H9 (cell line): ENCODE data around the gene DHX36. TPM values are rescaled to one million over a fixed set of nuclear protein-coding genes. Genes with fewer than 3 reads are reported as not detected.

ENCODE experiments used
- DNase-seq: peaks from one replicate; pipeline ENCODE4 v3.0.0-alpha.2; 2017
- H2AFZ ChIP-seq: one replicate; pipeline ENCODE4 v1.6.1; 2013; ENCODE audit warnings: mild to moderate bottlenecking, low read length, control low read depth, moderate library complexity
- H2AK5ac ChIP-seq: 2 replicates; pipeline ENCODE4 v1.6.1; 2013; ENCODE audit warnings: low read length, control low read depth, mixed read lengths; ENCODE audit not compliant: insufficient read length
- H2BK120ac ChIP-seq: one replicate; pipeline ENCODE4 v1.6.1; 2013; ENCODE audit warnings: low read depth, mild to moderate bottlenecking, low read length, control low read depth, inconsistent platforms; ENCODE audit not compliant: poor library complexity, severe bottlenecking
- H2BK12ac ChIP-seq: 2 replicates; pipeline ENCODE4 v1.6.1; 2013; ENCODE audit warnings: low read length, control low read depth, mixed read lengths, low read depth; ENCODE audit not compliant: insufficient read length
- H2BK15ac ChIP-seq: 2 replicates; pipeline ENCODE4 v1.6.1; 2013; ENCODE audit warnings: low read depth, low read length, control low read depth
- H2BK20ac ChIP-seq: one replicate; pipeline ENCODE4 v1.6.1; 2013; ENCODE audit warnings: low read depth, mild to moderate bottlenecking, low read length, control low read depth, inconsistent platforms; ENCODE audit not compliant: poor library complexity, severe bottlenecking
- H2BK5ac ChIP-seq: 2 replicates; pipeline ENCODE4 v1.6.1; 2013; ENCODE audit warnings: low read length, control low read depth, mixed read lengths; ENCODE audit not compliant: insufficient read length
- H3K14ac ChIP-seq: 2 replicates; pipeline ENCODE4 v1.6.1; 2013; ENCODE audit warnings: low read length, control low read depth; ENCODE audit not compliant: insufficient read depth
- H3K18ac ChIP-seq: 2 replicates; pipeline ENCODE4 v1.6.1; 2013; ENCODE audit warnings: low read depth, mild to moderate bottlenecking, mixed read lengths, low read length, control low read depth; ENCODE audit not compliant: insufficient read length
- H3K23ac ChIP-seq: 2 replicates; pipeline ENCODE4 v1.6.1; 2013; ENCODE audit warnings: low read length, control low read depth, mixed read lengths, low read depth; ENCODE audit not compliant: insufficient read length
- H3K23me2 ChIP-seq: 2 replicates; pipeline ENCODE4 v1.6.1; 2013; ENCODE audit warnings: low read depth, mild to moderate bottlenecking, mixed read lengths, low read length, control low read depth; ENCODE audit not compliant: insufficient read length, poor library complexity, severe bottlenecking
- H3K27ac ChIP-seq: 2 replicates; pipeline ENCODE4 v1.5.1; 2013; ENCODE audit warnings: low read length, control low read depth, mixed read lengths, low read depth; ENCODE audit not compliant: insufficient read length
- H3K27me3 ChIP-seq: 2 replicates; pipeline ENCODE4 v1.6.1; 2013; ENCODE audit warnings: low read length, control low read depth, inconsistent platforms; ENCODE audit not compliant: insufficient read depth
- H3K4ac ChIP-seq: 2 replicates; pipeline ENCODE4 v1.6.1; 2013; ENCODE audit warnings: low read depth, mild to moderate bottlenecking, control low read depth, inconsistent platforms, low read length, moderate library complexity
- H3K4me1 ChIP-seq: 2 replicates; pipeline ENCODE4 v1.6.1; 2013; ENCODE audit warnings: low read length, control low read depth, inconsistent platforms; ENCODE audit not compliant: insufficient read depth
- H3K4me2 ChIP-seq: 2 replicates; pipeline ENCODE4 v1.6.1; 2013; ENCODE audit warnings: low read length, control low read depth, mixed read lengths; ENCODE audit not compliant: insufficient read length, insufficient read depth
- H3K56ac ChIP-seq: 2 replicates; pipeline ENCODE4 v1.6.1; 2013; ENCODE audit warnings: low read depth, mild to moderate bottlenecking, mixed read lengths, low read length, control low read depth; ENCODE audit not compliant: insufficient read length
- H3K79me1 ChIP-seq: 2 replicates; pipeline ENCODE4 v1.6.1; 2013; ENCODE audit warnings: low read depth, mild to moderate bottlenecking, moderate library complexity, low read length, control low read depth, inconsistent platforms; ENCODE audit not compliant: insufficient read depth, poor library complexity, severe bottlenecking
- H3K79me2 ChIP-seq: 2 replicates; pipeline ENCODE4 v1.6.1; 2013; ENCODE audit warnings: low read length, control low read depth, inconsistent platforms; ENCODE audit not compliant: insufficient read depth
- H3K9ac ChIP-seq: 2 replicates; pipeline ENCODE4 v1.6.1; 2013; ENCODE audit warnings: low read length, control low read depth, mixed read lengths; ENCODE audit not compliant: insufficient read length; ENCODE audit errors: extremely low read depth
- H3K9me3 ChIP-seq: one replicate; pipeline ENCODE4 v1.6.1; 2013; ENCODE audit warnings: low read depth, low read length, inconsistent platforms; ENCODE audit not compliant: control insufficient read depth
- H3T11ph ChIP-seq: one replicate; pipeline ENCODE4 v1.6.1; 2013; ENCODE audit warnings: mild to moderate bottlenecking, low read length, control low read depth, inconsistent platforms
- H4K20me1 ChIP-seq: one replicate; pipeline ENCODE4 v1.6.1; 2013; ENCODE audit not compliant: control insufficient read depth, insufficient read length, insufficient read depth
- H4K5ac ChIP-seq: 2 replicates; pipeline ENCODE4 v1.6.1; 2013; ENCODE audit warnings: low read depth, mild to moderate bottlenecking, mixed read lengths, low read length, control low read depth; ENCODE audit not compliant: insufficient read length
- H4K8ac ChIP-seq: replicated peaks from 2 replicates; pipeline ENCODE4 v1.6.1; 2013; ENCODE audit warnings: low read length, control low read depth, mixed read lengths, low read depth; ENCODE audit not compliant: insufficient read length
- H4K91ac ChIP-seq: 2 replicates; pipeline ENCODE4 v1.6.1; 2013; ENCODE audit warnings: low read depth, mild to moderate bottlenecking, moderate library complexity, mixed read lengths, low read length, control low read depth; ENCODE audit not compliant: insufficient read length
- H3K27ac Mint-ChIP-seq, 3 experiments: 2 replicates in 2 of 3; 3 replicates in 1 of 3; pipeline ENCODE4 v1.8.0; 2020 to 2021; ENCODE audit warnings: mixed read lengths in 3 of 3, mild to moderate bottlenecking in 1 of 3, moderate library complexity in 1 of 3
- H3K27me3 Mint-ChIP-seq: 2 replicates; pipeline ENCODE4 v1.8.0; 2021; ENCODE audit warnings: low read depth, mild to moderate bottlenecking, moderate library complexity, mixed read lengths
- H3K36me3 Mint-ChIP-seq, 3 experiments: 2 replicates in 2 of 3; 3 replicates in 1 of 3; pipeline ENCODE4 v1.8.0; 2020 to 2021; ENCODE audit warnings: low read depth in 3 of 3, mixed read lengths in 3 of 3; ENCODE audit not compliant: insufficient read depth in 1 of 3
- H3K4me1 Mint-ChIP-seq, 2 experiments: 2 replicates each; pipeline ENCODE4 v1.8.0; 2020; ENCODE audit warnings: mixed read lengths in 2 of 2
- H3K4me3 Mint-ChIP-seq, 2 experiments: 2 replicates in 1 of 2; 3 replicates in 1 of 2; pipeline ENCODE4 v1.8.0; 2020 to 2021; ENCODE audit warnings: mild to moderate bottlenecking in 2 of 2, mixed read lengths in 2 of 2, moderate library complexity in 1 of 2
- H3K9me3 Mint-ChIP-seq, 2 experiments: 2 replicates in 1 of 2; 3 replicates in 1 of 2; pipeline ENCODE4 v1.8.0; 2020; ENCODE audit warnings: mild to moderate bottlenecking in 2 of 2, mixed read lengths in 2 of 2, moderate library complexity in 1 of 2
- CTCF ChIP-seq: fragments of 200-600 bp; sonication (generic); conservative IDR thresholded peaks from 3 replicates; pipeline ENCODE4 v1.8.0; 2021; ENCODE audit warnings: antibody characterized with exemption, mild to moderate bottlenecking
- WGBS: extraction: QIAGEN DNeasy Blood & Tissue Kit; methylation state at CpG from one replicate; pipeline ENCODE4 v1.1.7; 2013; ENCODE audit warnings: missing lambda C conversion rate, low lambda C conversion rate, mixed read lengths; ENCODE audit not compliant: insufficient read length; ENCODE audit errors: extremely low coverage; 5-methylcytosine and 5-hydroxymethylcytosine counted together
- total RNA-seq: library from RNA; stranded (reverse); gene quantifications from 2 replicates; pipeline ENCODE4 v1.2.1, GENCODE V29; 2021

Gene DHX36
- total RNA-seq, 1 experiment from 2014 or later: 103 TPM

- Histone ChIP-seq H3K23me2 (no peaks in the 10 kb centered on the region), H3K23ac (no peak overlapping the region), H2BK120ac (no peak overlapping the region), H2AFZ (no peak overlapping the region), H2AK5ac (no peak overlapping the region), H3K27me3 (no peaks in the 10 kb centered on the region), H3K79me2 (no peaks in the 10 kb centered on the region), H3K14ac (no peak overlapping the region), H4K8ac (no peak overlapping the region), H3K56ac (no peak overlapping the region), H4K91ac (no peak overlapping the region), H3K4me2 (no peak overlapping the region), H2BK15ac (no peak overlapping the region), H4K5ac (no peak overlapping the region), H2BK20ac (no peak overlapping the region), H3K4ac (no peak overlapping the region), H4K20me1 (no peaks in the 10 kb centered on the region), H3K9ac (no peak overlapping the region), H3K79me1 (no peaks in the 10 kb centered on the region), H2BK5ac (no peak overlapping the region), H3K27ac (no peak overlapping the region), H3T11ph (no peak overlapping the region), H2BK12ac (no peak overlapping the region), H3K4me1 (no peaks in the 10 kb centered on the region), H3K18ac (no peak overlapping the region), H3K9me3 (no peaks in the 10 kb centered on the region)
- no peak for DNase-seq
- no peak for TF ChIP-seq CTCF
- H3K9me3 Mint-ChIP-seq: no peaks in the 10 kb centered on the region
- no peaks in the 10 kb centered on the region for H3K36me3 Mint-ChIP-seq
- H3K4me1 Mint-ChIP-seq: peaks cover 5 to 7% of the 10 kb centered on the region in 2 experiments
- H3K4me3 Mint-ChIP-seq: no peak overlapping the region
- no peaks in the 10 kb centered on the region for H3K27me3 Mint-ChIP-seq
- no CpG with 5 or more reads among the region's 2 CpGs for WGBS
- no peak overlapping the region for H3K27ac Mint-ChIP-seq
These were observed 21.3 kb upstream of the DHX36 start for GRCh38 chr3:154345422-154346122.
